HCT116 (cell line): ENCODE data around the gene GOLIM4. TPM values are rescaled to one million over a fixed set of nuclear protein-coding genes. Genes with fewer than 3 reads are reported as not detected.

Source experiments
- ATAC-seq: fragments of 200-7000 bp; cut with Tn5 transposase; 2 replicates; pipeline ENCODE4 v1.9.1; 2020; ENCODE audit warnings: mild to moderate bottlenecking, moderate library complexity
- BruUV-seq: library from RNA; stranded (reverse); fragments of 400-500 nt; replicated peaks from 2 replicates; lab custom pipeline; 2021; lab: Mats Ljungman, UMichigan
- CTCF ChIA-PET: fragments of 300-600 bp; sonication (Branson Sonifier 250); formaldehyde crosslinking; loops from one replicate; lab custom pipeline; 2021; ENCODE audit warnings: antibody characterized with exemption; lab: Charles Lee
- POLR2A ChIA-PET: fragments of 300-600, 350-600 bp; sonication (Branson Sonifier 250); formaldehyde crosslinking; loops from one replicate; lab custom pipeline; 2021; ENCODE audit warnings: antibody characterized with exemption; lab: Charles Lee
- RAD21 ChIA-PET, 2 experiments: fragments of 300-600 bp; sonication (Branson Sonifier 250); formaldehyde crosslinking; loops; one replicate each; lab custom pipeline; 2023; ENCODE audit warnings: low total read pairs in 2 of 2; ENCODE audit not compliant: uncharacterized antibody in 2 of 2, unreplicated experiment in 2 of 2, low non-redundant PET in 1 of 2; lab: Charles Lee
- DNase-seq: peaks from one replicate; pipeline ENCODE4 v3.0.0-alpha.2; 2010; ENCODE audit warnings: low read depth, low spot score
- H2AFZ ChIP-seq: fragments of 200-600 bp; shearing (Covaris generic), sonication (generic); 2 replicates; pipeline ENCODE4 v1.6.1; 2017; ENCODE audit warnings: low read depth, mixed run types, mixed read lengths, antibody characterized with exemption, low read length; ENCODE audit not compliant: poor library complexity, severe bottlenecking
- H3K27ac ChIP-seq: 2 replicates; pipeline ENCODE4 v1.5.1; 2012; ENCODE audit warnings: low read depth, low read length
- H3K27me3 ChIP-seq: fragments of 200-600 bp; sonication (generic); 2 replicates; pipeline ENCODE4 v1.6.1; 2016; ENCODE audit warnings: mixed run types, low read length, mixed read lengths; ENCODE audit not compliant: insufficient read depth
- H3K36me3 ChIP-seq, 2 experiments: fragments of 200-500 bp in 1 of 2; fragments of 200-600 bp in 1 of 2; sonication (Bioruptor generic) in 1 of 2; sonication (generic) in 1 of 2; 2 replicates each; pipeline versions ENCODE4 v1.5.1 to v1.6.1; 2014 to 2016; ENCODE audit warnings: low read length in 2 of 2, inconsistent platforms in 1 of 2, mixed read lengths in 1 of 2, mixed run types in 1 of 2; ENCODE audit not compliant: insufficient read depth in 2 of 2, control insufficient read depth in 1 of 2
- H3K4me1 ChIP-seq, 2 experiments: fragments of 200-600 bp in 1 of 2; sonication (generic) in 1 of 2; 2 replicates each; pipeline versions ENCODE4 v1.5.1 to v1.6.1; 2012 to 2017; ENCODE audit warnings: low read length in 2 of 2, inconsistent platforms in 1 of 2, mild to moderate bottlenecking in 1 of 2, mixed read lengths in 1 of 2, mixed run types in 1 of 2, moderate library complexity in 1 of 2; ENCODE audit not compliant: insufficient read depth in 2 of 2, control insufficient read depth in 1 of 2
- H3K4me2 ChIP-seq: fragments of 200-600 bp; sonication (generic); 2 replicates; pipeline ENCODE4 v1.6.1; 2017; ENCODE audit warnings: mixed run types, low read length, mixed read lengths
- H3K4me3 ChIP-seq, 2 experiments: fragments of 200-600 bp in 1 of 2; sonication (generic) in 1 of 2; replicated peaks in 1 of 2; 2 replicates each; pipeline ENCODE4 v1.5.1; 2011 to 2016; ENCODE audit warnings: low read length in 2 of 2, control low read depth in 1 of 2, low read depth in 1 of 2, mild to moderate bottlenecking in 1 of 2, mixed read lengths in 1 of 2, mixed run types in 1 of 2
- H3K79me2 ChIP-seq: fragments of 200-600 bp; sonication (generic); 2 replicates; pipeline ENCODE4 v1.6.1; 2017; ENCODE audit warnings: mild to moderate bottlenecking, mixed run types, low read length, moderate library complexity, mixed read lengths; ENCODE audit not compliant: insufficient read depth
- H3K9ac ChIP-seq: fragments of 200-600 bp; sonication (generic); 2 replicates; pipeline ENCODE4 v1.6.1; 2016; ENCODE audit warnings: low read length, mixed read lengths
- H3K9me2 ChIP-seq: fragments of 200-600 bp; sonication (generic), shearing (Covaris generic); 2 replicates; pipeline ENCODE4 v1.6.1; 2017; ENCODE audit warnings: mixed run types, mild to moderate bottlenecking, moderate library complexity; ENCODE audit not compliant: insufficient read depth
- H3K9me3 ChIP-seq, 2 experiments: fragments of 200-500 bp in 1 of 2; fragments of 200-600 bp in 1 of 2; sonication (Bioruptor generic) in 1 of 2; sonication (generic) in 1 of 2; 2 replicates each; pipeline ENCODE4 v1.6.1; 2014 to 2017; ENCODE audit warnings: low read length in 2 of 2, mixed read lengths in 2 of 2, inconsistent platforms in 1 of 2, low read depth in 1 of 2, mild to moderate bottlenecking in 1 of 2, mixed run types in 1 of 2, moderate library complexity in 1 of 2; ENCODE audit not compliant: control insufficient read depth in 1 of 2, insufficient read depth in 1 of 2
- H4K20me1 ChIP-seq: fragments of 200-600 bp; sonication (generic), shearing (Covaris generic); 2 replicates; pipeline ENCODE4 v1.6.1; 2017; ENCODE audit warnings: mixed run types, mild to moderate bottlenecking, moderate library complexity; ENCODE audit not compliant: insufficient read depth
- ELF1 ChIP-seq: IDR thresholded peaks from 2 replicates; pipeline ENCODE4 v1.6.1; 2012; ENCODE audit warnings: low read depth, borderline replicate concordance
- JUND ChIP-seq: IDR thresholded peaks from 2 replicates; pipeline ENCODE4 v1.6.1; 2012
- MAX ChIP-seq: IDR thresholded peaks from 2 replicates; pipeline ENCODE4 v1.6.1; 2012
- TCF7L2 ChIP-seq: IDR thresholded peaks from 2 replicates; pipeline ENCODE4 v1.7.0; 2011; ENCODE audit warnings: borderline replicate concordance, inconsistent platforms; ENCODE audit not compliant: insufficient read depth, insufficient read length; ENCODE audit errors: extremely low read depth
- ZFX ChIP-seq: fragments of 450-650 bp; IDR thresholded peaks from 2 replicates; pipeline ENCODE4 v1.6.1; 2017
- ZNF274 ChIP-seq: fragments of 200-500 bp; sonication (Bioruptor generic); IDR thresholded peaks from 2 replicates; pipeline ENCODE4 v1.6.1; 2014; ENCODE audit warnings: mild to moderate bottlenecking, low read depth, low read length, inconsistent platforms
- intact Hi-C: fragments of 100-400 bp; cut with micrococcal nuclease; formaldehyde crosslinking; loops from 2 replicates; pipeline ENCODE4 v1.10.0; 2022
- total RNA-seq: library from RNA; stranded (reverse); gene quantifications from one replicate; pipeline ENCODE4 v1.2.1, GENCODE V29; 2021; ENCODE audit not compliant: unreplicated experiment
- TF ChIP-seq, protein P1 (sequence below): IDR thresholded peaks from 2 replicates; pipeline ENCODE4 v1.6.1; 2012; ENCODE audit warnings: low read depth

GOLIM4 gene
- total RNA-seq, 1 experiment from 2014 or later: 10.6 TPM

DNA sequence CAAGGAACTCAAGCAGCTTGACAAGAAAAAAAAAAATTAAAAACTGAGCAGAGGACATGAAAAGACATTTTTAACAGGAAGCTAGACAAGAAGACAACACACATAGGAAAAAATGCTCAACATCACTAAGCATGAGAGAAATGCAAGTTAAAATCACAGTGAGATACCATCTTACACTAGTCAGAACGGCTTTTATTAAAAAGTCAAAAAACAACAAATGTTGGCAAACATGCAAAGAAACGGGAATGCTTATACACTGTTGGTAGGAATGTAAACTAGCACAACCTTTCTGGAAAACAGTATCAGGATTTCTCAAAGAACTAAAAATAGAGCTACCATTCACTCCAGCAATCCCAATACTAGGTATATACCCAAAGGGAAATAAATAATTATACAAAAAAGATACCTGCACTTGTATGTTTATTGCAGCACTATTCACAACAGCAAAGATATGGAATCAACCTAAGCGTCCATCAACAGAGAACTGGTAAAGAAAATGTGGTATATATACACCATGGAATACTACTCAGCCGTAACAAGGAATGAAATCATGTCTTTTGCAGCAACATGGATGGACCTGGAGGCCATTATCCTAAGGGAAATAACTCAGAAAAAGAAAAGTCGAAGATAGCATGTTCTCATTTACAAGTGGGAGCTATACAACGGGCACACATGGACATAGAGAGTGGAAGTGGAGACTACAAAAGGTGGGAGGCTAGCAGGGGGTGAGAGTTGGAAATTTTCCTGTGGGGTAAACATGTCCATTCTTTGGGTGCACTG, 5.2 kb downstream of the GOLIM4 start:
- H3K4me2 ChIP-seq: no peak overlapping the region
- RAD21 ChIA-PET: no interaction called here
- H3K4me1 ChIP-seq: peaks cover 41 to 42% of the 10 kb centered on the region in 2 experiments
- no peak overlapping the region for H2AFZ ChIP-seq
- no peak overlapping the region for H3K9ac ChIP-seq
- no peaks in the 10 kb centered on the region for H4K20me1 ChIP-seq
- H3K9me3 ChIP-seq: no peaks in the 10 kb centered on the region
- no peak overlapping the region for H3K4me3 ChIP-seq
- H3K9me2 ChIP-seq: no peaks in the 10 kb centered on the region
- H3K27me3 ChIP-seq: no peaks in the 10 kb centered on the region
- POLR2A ChIA-PET: no interaction called here
- no TSS peak for BruUV-seq
- H3K36me3 ChIP-seq: no peaks in the 10 kb centered on the region
- no peak for ATAC-seq
- intact Hi-C loops: no loop called here
- no peak for DNase-seq
- CTCF ChIA-PET: no interaction called here
- peaks cover 59% of the 10 kb centered on the region for H3K79me2 ChIP-seq
- H3K27ac ChIP-seq: no peak overlapping the region
- TF ChIP-seq, protein P1, sequence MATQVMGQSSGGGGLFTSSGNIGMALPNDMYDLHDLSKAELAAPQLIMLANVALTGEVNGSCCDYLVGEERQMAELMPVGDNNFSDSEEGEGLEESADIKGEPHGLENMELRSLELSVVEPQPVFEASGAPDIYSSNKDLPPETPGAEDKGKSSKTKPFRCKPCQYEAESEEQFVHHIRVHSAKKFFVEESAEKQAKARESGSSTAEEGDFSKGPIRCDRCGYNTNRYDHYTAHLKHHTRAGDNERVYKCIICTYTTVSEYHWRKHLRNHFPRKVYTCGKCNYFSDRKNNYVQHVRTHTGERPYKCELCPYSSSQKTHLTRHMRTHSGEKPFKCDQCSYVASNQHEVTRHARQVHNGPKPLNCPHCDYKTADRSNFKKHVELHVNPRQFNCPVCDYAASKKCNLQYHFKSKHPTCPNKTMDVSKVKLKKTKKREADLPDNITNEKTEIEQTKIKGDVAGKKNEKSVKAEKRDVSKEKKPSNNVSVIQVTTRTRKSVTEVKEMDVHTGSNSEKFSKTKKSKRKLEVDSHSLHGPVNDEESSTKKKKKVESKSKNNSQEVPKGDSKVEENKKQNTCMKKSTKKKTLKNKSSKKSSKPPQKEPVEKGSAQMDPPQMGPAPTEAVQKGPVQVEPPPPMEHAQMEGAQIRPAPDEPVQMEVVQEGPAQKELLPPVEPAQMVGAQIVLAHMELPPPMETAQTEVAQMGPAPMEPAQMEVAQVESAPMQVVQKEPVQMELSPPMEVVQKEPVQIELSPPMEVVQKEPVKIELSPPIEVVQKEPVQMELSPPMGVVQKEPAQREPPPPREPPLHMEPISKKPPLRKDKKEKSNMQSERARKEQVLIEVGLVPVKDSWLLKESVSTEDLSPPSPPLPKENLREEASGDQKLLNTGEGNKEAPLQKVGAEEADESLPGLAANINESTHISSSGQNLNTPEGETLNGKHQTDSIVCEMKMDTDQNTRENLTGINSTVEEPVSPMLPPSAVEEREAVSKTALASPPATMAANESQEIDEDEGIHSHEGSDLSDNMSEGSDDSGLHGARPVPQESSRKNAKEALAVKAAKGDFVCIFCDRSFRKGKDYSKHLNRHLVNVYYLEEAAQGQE: no peak
- TF ChIP-seq ZFX (no peak), MAX (no peak), ZNF274 (no peak), ELF1 (no peak), TCF7L2 (no peak), JUND (no peak)
